ENCODE results near the gene PSME1. TPM values are rescaled to one million over a fixed set of nuclear protein-coding genes. Genes with fewer than 3 reads are reported as not detected.

Gene PSME1
- total RNA-seq, 6 donors from 2014 or later: 56.6 to 206 (median 142) TPM

- no peak for DNase-seq
- peaks cover 10 to 32% (median 16%) of the 10 kb centered on the region in 4 donors for H3K4me1 ChIP-seq
- H3K4me3 ChIP-seq: no peak overlapping the region
- no peak for ATAC-seq (ENCODE audit: low FRiP score in 2 of 2)
- WGBS, 2 donors: 93 to 100% methylated on average over 2 to 9 of the region's 9 CpGs
- no peak for TF ChIP-seq POLR2AphosphoS5 (IDR thresholded peaks at IDR 0.05)
- TF ChIP-seq POLR2A (IDR thresholded peaks at IDR 0.05): no peak
- TF ChIP-seq EP300 (IDR thresholded peaks at IDR 0.05): no peak
- TF ChIP-seq CTCF (IDR thresholded peaks at IDR 0.05): no peak
- no peak overlapping the region for H3K27ac ChIP-seq
- no peaks in the 10 kb centered on the region for H3K9me3 ChIP-seq
- peaks cover 36 to 69% (median 53%) of the 10 kb centered on the region in 4 donors for H3K36me3 ChIP-seq
- H3K27me3 ChIP-seq: no peaks in the 10 kb centered on the region
Observed at GRCh38 chr14:24150567-24150966, 14.6 kb downstream of the PSME1 start.

GRCh38 chr14:24150993-24151392 is 15.0 kb downstream of the PSME1 start:
- ATAC-seq (ENCODE audit: low FRiP score in 2 of 2) (no peak), DNase-seq (no peak)
- no peak overlapping the region for H3K4me3 ChIP-seq
- H3K36me3 ChIP-seq: peaks cover 40 to 73% (median 57%) of the 10 kb centered on the region in 4 donors
- WGBS, 2 donors: 83 to 92% methylated on average over 5 to 9 of the region's 9 CpGs
- TF ChIP-seq POLR2AphosphoS5 (IDR thresholded peaks at IDR 0.05): no peak
- TF ChIP-seq POLR2A (IDR thresholded peaks at IDR 0.05): no peak
- TF ChIP-seq CTCF (IDR thresholded peaks at IDR 0.05): no peak
- TF ChIP-seq EP300 (IDR thresholded peaks at IDR 0.05): no peak
- peaks cover 8 to 28% (median 12%) of the 10 kb centered on the region in 4 donors for H3K4me1 ChIP-seq
- H3K27ac ChIP-seq: no peak overlapping the region
- no peaks in the 10 kb centered on the region for H3K27me3 ChIP-seq
- no peaks in the 10 kb centered on the region for H3K9me3 ChIP-seq

GRCh38 chr14:24151404-24152080 is 15.5 kb downstream of the PSME1 start:
- H3K27me3 ChIP-seq: no peaks in the 10 kb centered on the region
- peaks cover 45 to 79% (median 61%) of the 10 kb centered on the region in 4 donors for H3K36me3 ChIP-seq
- DNase-seq (no peak), ATAC-seq (ENCODE audit: low FRiP score in 2 of 2) (no peak)
- no peaks in the 10 kb centered on the region for H3K9me3 ChIP-seq
- no peak overlapping the region for H3K27ac ChIP-seq
- peaks cover 8 to 25% (median 10%) of the 10 kb centered on the region in 4 donors for H3K4me1 ChIP-seq
- 92 to 96% methylated on average over 14 to 16 of the region's 16 CpGs for WGBS, 2 donors
- TF ChIP-seq POLR2AphosphoS5 (IDR thresholded peaks at IDR 0.05) (no peak), POLR2A (IDR thresholded peaks at IDR 0.05) (no peak), EP300 (IDR thresholded peaks at IDR 0.05) (no peak), CTCF (IDR thresholded peaks at IDR 0.05) (no peak)
- no peak overlapping the region for H3K4me3 ChIP-seq

GRCh38 chr14:24155100-24155499 is 19.1 kb downstream of the PSME1 start:
- ATAC-seq (ENCODE audit: low FRiP score in 2 of 2) (no peak), DNase-seq (no peak)
- WGBS, 2 donors: 94 to 96% methylated on average over 7 to 10 of the region's 10 CpGs
- no peaks in the 10 kb centered on the region for H3K9me3 ChIP-seq
- peaks cover 49 to 90% (median 73%) of the 10 kb centered on the region in 4 donors for H3K36me3 ChIP-seq
- H3K4me1 ChIP-seq: peaks cover 0 to 1% (median 0%) of the 10 kb centered on the region in 4 donors
- TF ChIP-seq POLR2A (IDR thresholded peaks at IDR 0.05) (no peak), POLR2AphosphoS5 (IDR thresholded peaks at IDR 0.05) (no peak)
- H3K27me3 ChIP-seq: no peaks in the 10 kb centered on the region
- no peak overlapping the region for H3K4me3 ChIP-seq
- H3K27ac ChIP-seq: peak overlapping the region in 1 of 4 donors; percentile 23

- Histone ChIP-seq H3K36me3 (peaks cover 35 to 80% (median 61%) of the 10 kb centered on the region in 4 donors), H3K9me3 (no peaks in the 10 kb centered on the region), H3K27ac (no peak overlapping the region), H3K27me3 (no peaks in the 10 kb centered on the region), H3K4me3 (no peak overlapping the region), H3K4me1 (peaks cover 7 to 13% (median 10%) of the 10 kb centered on the region in 4 donors)
- DNase-seq (no peak), ATAC-seq (ENCODE audit: low FRiP score in 2 of 2) (no peak)
- no peak for TF ChIP-seq POLR2A (IDR thresholded peaks at IDR 0.05)
- TF ChIP-seq POLR2AphosphoS5 (IDR thresholded peaks at IDR 0.05): no peak
- TF ChIP-seq EP300 (IDR thresholded peaks at IDR 0.05): no peak
- WGBS, 2 donors: 87 to 92% methylated on average over 1 of the region's 1 CpG
Observed at GRCh38 chr14:24156840-24157239, 20.8 kb downstream of the PSME1 start.

Measured in upper lobe of left lung (tissue), 6 donors.